ENCODE measurements around the gene IFT20.

- TF ChIP-seq CTCF (conservative IDR thresholded peaks at IDR 0.05; ENCODE audit: low read length), result no peak
- no peak for TF ChIP-seq EZH2phosphoT487 (IDR thresholded peaks at IDR 0.05; ENCODE audit: borderline replicate concordance)
These were observed 36.8 kb downstream of the IFT20 start for GRCh38 chr17:28298449-28298848.
